ENCODE results near the gene RNF148.

GRCh38 chr7:122709930-122710646 lies 7.4 kb upstream of the RNF148 start:
- TF ChIP-seq CTCF (IDR thresholded peaks at IDR 0.05) (no peak), POLR2A (IDR thresholded peaks at IDR 0.05) (no peak)
